NCI-H446 treated with DMSO at 0.1 percent for 48 hours (cell line): ENCODE data around the gene VPS37B.

ENCODE experiments used
- DNase-seq: peaks from one replicate; lab custom pipeline; 2025; lab: John Stamatoyannopoulos, UW

The VPS37B gene

GRCh38 chr12:122839907-122840554 is 55.9 kb downstream of the VPS37B start:
- no peak for DNase-seq

GRCh38 chr12:122838841-122839240 is 57.1 kb downstream of the VPS37B start:
- DNase-seq: no peak

- no peak for DNase-seq
Measured at GRCh38 chr12:122837306-122838265, 58.3 kb downstream of the VPS37B start.

GRCh38 chr12:122836027-122836921 is 59.6 kb downstream of the VPS37B start:
- DNase-seq: no peak

- no peak for DNase-seq
Measured at GRCh38 chr12:122835750-122836026, 60.2 kb downstream of the VPS37B start.

- no peak for DNase-seq
Measured at GRCh38 chr12:122834921-122835749, 60.8 kb downstream of the VPS37B start, which contains the start of gene HIP1R. TSS of gene HIP1R (plus strand) at chr12:122835457. CDS start at chr12:122835551, 94 bp downstream.

- no peak for DNase-seq
Measured at GRCh38 chr12:122834104-122834920, 61.6 kb downstream of the VPS37B start.

GRCh38 chr12:122830517-122831214 is 65.3 kb downstream of the VPS37B start:
- no peak for DNase-seq

GRCh38 chr12:122827258-122827657 is 68.7 kb downstream of the VPS37B start:
- DNase-seq: no peak

GRCh38 chr12:122825773-122826724 is 69.9 kb downstream of the VPS37B start:
- DNase-seq: no peak

- no peak for DNase-seq
Measured at GRCh38 chr12:122823429-122823828, 72.5 kb downstream of the VPS37B start.

- DNase-seq: no peak
Measured at GRCh38 chr12:122820838-122821271, 75.1 kb downstream of the VPS37B start.

- DNase-seq: no peak
Measured at GRCh38 chr12:122820138-122820537, 75.8 kb downstream of the VPS37B start.

GRCh38 chr12:122819209-122819785 is 76.6 kb downstream of the VPS37B start:
- DNase-seq: peak; percentile 42
